OCI-LY3 (cell line): Measurements from ENCODE around the gene MAST2.

ENCODE experiments used
- H2AFZ ChIP-seq: fragments of 200-600, 300-600 bp; shearing (Covaris generic); 2 replicates; pipeline ENCODE4 v1.6.0; 2014; ENCODE audit warnings: antibody characterized with exemption, low read depth, low read length
- H3K27ac ChIP-seq: fragments of 200-600, 300-600 bp; sonication (generic); 2 replicates; pipeline ENCODE4 v1.5.1; 2014; ENCODE audit warnings: mild to moderate bottlenecking, low read length, moderate library complexity, mixed read lengths
- H3K27me3 ChIP-seq: fragments of 200-600, 300-600 bp; sonication (generic); 2 replicates; pipeline ENCODE4 v1.6.1; 2014; ENCODE audit warnings: low read depth, low read length, mixed read lengths
- H3K36me3 ChIP-seq: fragments of 200-600, 300-600 bp; sonication (generic); replicated peaks from 2 replicates; pipeline ENCODE3; 2014; ENCODE audit warnings: low read depth, low read length, mixed read lengths
- H3K4me1 ChIP-seq: fragments of 300-600, 200-600 bp; sonication (generic); 2 replicates; pipeline ENCODE4 v1.6.1; 2014; ENCODE audit warnings: low read length, mixed read lengths
- H3K4me2 ChIP-seq: fragments of 200-600, 300-600 bp; sonication (generic); 2 replicates; pipeline ENCODE4 v1.6.1; 2014; ENCODE audit warnings: low read length, mixed read lengths
- H3K4me3 ChIP-seq: fragments of 300-600, 200-600 bp; sonication (generic); 2 replicates; pipeline ENCODE4 v1.5.1; 2014; ENCODE audit warnings: antibody characterized with exemption, mild to moderate bottlenecking, low read length, moderate library complexity
- H3K79me2 ChIP-seq: fragments of 300-600, 200-600 bp; shearing (Covaris generic); 2 replicates; pipeline ENCODE4 v1.6.1; 2014; ENCODE audit warnings: mild to moderate bottlenecking, low read length, mixed read lengths
- H3K9ac ChIP-seq: fragments of 300-600, 200-600 bp; shearing (Covaris generic); 2 replicates; pipeline ENCODE4 v1.6.0; 2014; ENCODE audit warnings: mild to moderate bottlenecking, low read length, moderate library complexity
- H3K9me3 ChIP-seq: fragments of 200-600, 300-600 bp; shearing (Covaris generic); 2 replicates; pipeline ENCODE4 v1.6.1; 2014; ENCODE audit warnings: low read length, mixed read lengths; ENCODE audit not compliant: insufficient read depth
- H4K20me1 ChIP-seq: fragments of 200-600, 300-600 bp; sonication (generic); 2 replicates; pipeline ENCODE4 v1.6.1; 2016; ENCODE audit warnings: low read length, mixed read lengths; ENCODE audit not compliant: insufficient read depth
- CTCF ChIP-seq: fragments of 200-600, 300-600 bp; sonication (generic); IDR thresholded peaks from 2 replicates; pipeline ENCODE4 v1.5.1; 2014; ENCODE audit warnings: antibody characterized with exemption, low read length, low read depth
- EZH2phosphoT487 ChIP-seq: fragments of 200-600 bp; shearing (Covaris generic); IDR thresholded peaks from 2 replicates; pipeline ENCODE4 v1.6.1; 2018; ENCODE audit warnings: antibody characterized with exemption, mixed run types, low read depth

The MAST2 gene

GRCh38 chr1:46017876-46018503 lies 214.6 kb downstream of the MAST2 start:
- H3K79me2 ChIP-seq: no peaks in the 10 kb centered on the region
- no peaks in the 10 kb centered on the region for H4K20me1 ChIP-seq
- H3K9ac ChIP-seq: no peak overlapping the region
- H3K9me3 ChIP-seq: no peaks in the 10 kb centered on the region
- no peaks in the 10 kb centered on the region; the same call in 1 of the 2 replicates for H3K4me1 ChIP-seq
- no peak overlapping the region for H3K4me3 ChIP-seq
- H3K27ac ChIP-seq: no peak overlapping the region
- H3K27me3 ChIP-seq: no peaks in the 10 kb centered on the region
- H2AFZ ChIP-seq: no peak overlapping the region
- no peaks in the 10 kb centered on the region for H3K36me3 ChIP-seq
- no peak for TF ChIP-seq EZH2phosphoT487
- no peak for TF ChIP-seq CTCF
- no peak overlapping the region for H3K4me2 ChIP-seq

- TF ChIP-seq CTCF (no peak), EZH2phosphoT487 (no peak)
- no peak overlapping the region for H3K27ac ChIP-seq
These were observed 215.9 kb downstream of the MAST2 start for GRCh38 chr1:46019348-46019747.

DNA sequence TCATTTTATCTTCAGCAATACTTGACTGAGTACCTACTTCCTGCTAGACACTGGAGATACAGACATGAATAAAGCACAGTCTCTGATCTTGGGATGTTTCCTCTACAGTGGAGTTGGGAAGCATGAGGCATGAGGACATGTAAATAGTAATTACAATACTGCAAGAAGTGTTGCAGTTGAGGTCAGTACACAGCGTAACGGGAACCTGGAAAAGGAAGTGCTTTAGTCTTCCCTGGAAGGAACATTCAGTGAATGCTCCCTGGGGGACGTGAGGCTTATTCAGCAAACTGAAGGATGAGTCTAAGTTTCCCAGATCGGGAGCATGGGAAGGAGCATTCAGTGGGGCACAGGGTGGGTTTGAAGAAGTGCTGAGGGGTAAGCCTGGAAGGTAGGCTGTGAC lies 216.6 kb downstream of the MAST2 start:
- H3K4me2 ChIP-seq: no peak overlapping the region
- no peak overlapping the region for H3K4me3 ChIP-seq
- no peak overlapping the region for H3K27ac ChIP-seq
- no peaks in the 10 kb centered on the region; the same call in 1 of the 2 replicates for H3K4me1 ChIP-seq
- no peaks in the 10 kb centered on the region for H4K20me1 ChIP-seq
- peaks cover 6% of the 10 kb centered on the region for H3K36me3 ChIP-seq
- TF ChIP-seq CTCF: no peak
- TF ChIP-seq EZH2phosphoT487: no peak
- no peaks in the 10 kb centered on the region for H3K27me3 ChIP-seq
- no peaks in the 10 kb centered on the region for H3K79me2 ChIP-seq
- no peaks in the 10 kb centered on the region for H3K9me3 ChIP-seq
- H3K9ac ChIP-seq: no peak overlapping the region
- no peak overlapping the region for H2AFZ ChIP-seq

More at GRCh38 chr1:46019348-46019747, 215.9 kb downstream of the MAST2 start:
- H3K9ac ChIP-seq: no peak overlapping the region
- H3K4me3 ChIP-seq: no peak overlapping the region
- H3K4me1 ChIP-seq: no peaks in the 10 kb centered on the region; the same call in 1 of the 2 replicates
- peaks cover 4% of the 10 kb centered on the region for H3K36me3 ChIP-seq
- H3K9me3 ChIP-seq: no peaks in the 10 kb centered on the region
- no peaks in the 10 kb centered on the region for H3K79me2 ChIP-seq
- no peak overlapping the region for H2AFZ ChIP-seq
- H3K4me2 ChIP-seq: no peak overlapping the region
- no peaks in the 10 kb centered on the region for H4K20me1 ChIP-seq
- no peaks in the 10 kb centered on the region for H3K27me3 ChIP-seq

- no peak overlapping the region for H3K4me2 ChIP-seq
- no peaks in the 10 kb centered on the region for H3K79me2 ChIP-seq
- no peak for TF ChIP-seq CTCF
- no peak for TF ChIP-seq EZH2phosphoT487
- no peaks in the 10 kb centered on the region; the same call in 1 of the 2 replicates for H3K4me1 ChIP-seq
- no peak overlapping the region for H3K9ac ChIP-seq
- peaks cover 6% of the 10 kb centered on the region for H3K36me3 ChIP-seq
- H3K27ac ChIP-seq: no peak overlapping the region
- H4K20me1 ChIP-seq: no peaks in the 10 kb centered on the region
- no peak overlapping the region for H3K4me3 ChIP-seq
- H3K27me3 ChIP-seq: no peaks in the 10 kb centered on the region
- no peaks in the 10 kb centered on the region for H3K9me3 ChIP-seq
- no peak overlapping the region for H2AFZ ChIP-seq
These were observed 217.9 kb downstream of the MAST2 start for GRCh38 chr1:46021046-46021996.
